NB4 (cell line): Measurements from ENCODE around the gene SVOP.
"Not testable (repeated sequence)": the region's sequence is repeated elsewhere in the genome, so short reads cannot be mapped to it uniquely, and the experiment has no call there.

ENCODE experiments used
- DNase-seq: peaks from one replicate; pipeline ENCODE4 v3.0.0; 2010; ENCODE audit warnings: low read depth
- H3K4me3 ChIP-seq: one replicate; pipeline ENCODE4 v1.5.1; 2011; ENCODE audit warnings: mild to moderate bottlenecking, low read depth, low read length, moderate library complexity
- CTCF ChIP-seq: IDR thresholded peaks from one replicate; pipeline ENCODE4 v1.5.1; 2012; ENCODE audit warnings: low read depth, low read length
- MYC ChIP-seq: IDR thresholded peaks from 2 replicates; pipeline ENCODE4 v1.6.1; 2011; ENCODE audit warnings: low read depth, low read length
- POLR2A ChIP-seq: IDR thresholded peaks from 2 replicates; pipeline ENCODE4 v1.6.1; 2011; ENCODE audit warnings: mild to moderate bottlenecking; ENCODE audit not compliant: insufficient read length; ENCODE audit errors: extremely low read depth
- TF ChIP-seq, protein P1 (sequence below): IDR thresholded peaks from 2 replicates; pipeline ENCODE4 v1.6.1; 2011; ENCODE audit warnings: low read depth, low read length

Gene SVOP

DNA sequence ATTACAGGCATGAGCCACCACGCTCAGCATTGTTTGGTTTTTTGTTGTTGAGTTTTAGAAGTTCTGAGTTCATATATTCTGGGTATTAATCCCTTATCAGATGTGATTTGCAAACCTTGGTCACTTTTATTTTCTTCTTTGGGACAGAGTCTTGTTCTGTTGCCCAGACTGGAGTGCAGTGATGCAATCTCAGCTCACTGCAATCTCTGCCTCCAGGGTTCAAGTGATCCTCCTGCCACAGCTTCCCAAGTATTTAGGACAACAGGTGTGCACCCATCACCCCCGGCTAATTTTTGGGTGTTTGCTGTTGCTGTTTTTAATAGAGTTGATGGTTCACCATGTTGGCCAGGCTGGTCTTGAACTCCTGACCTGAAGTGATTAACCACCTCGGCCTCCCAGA lies 43.3 kb upstream of the SVOP start:
- no peak for DNase-seq
- TF ChIP-seq CTCF (no peak), MYC (no peak), POLR2A (no peak)
- TF ChIP-seq, protein P1, sequence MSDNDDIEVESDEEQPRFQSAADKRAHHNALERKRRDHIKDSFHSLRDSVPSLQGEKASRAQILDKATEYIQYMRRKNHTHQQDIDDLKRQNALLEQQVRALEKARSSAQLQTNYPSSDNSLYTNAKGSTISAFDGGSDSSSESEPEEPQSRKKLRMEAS, result no peak
- H3K4me3 ChIP-seq, result no peak overlapping the region

DNA sequence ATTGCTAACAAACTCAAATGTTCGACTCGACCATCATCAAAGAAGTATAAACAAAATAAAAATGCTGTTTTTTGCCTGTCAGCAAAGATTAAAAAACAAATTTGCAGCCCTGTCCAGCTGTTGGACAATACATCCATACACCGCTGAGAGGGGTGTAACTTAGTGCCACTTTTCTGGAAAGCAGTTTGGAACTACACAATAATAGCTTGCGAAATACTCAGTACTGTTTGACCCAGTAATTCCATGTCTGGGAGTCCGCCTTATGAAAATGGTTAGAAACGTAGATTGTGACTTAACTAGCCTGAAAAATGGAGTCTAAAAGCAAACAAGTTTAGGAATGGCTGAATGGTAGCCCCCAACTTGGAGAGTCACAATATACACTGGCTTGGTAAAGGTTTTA lies 37.9 kb upstream of the SVOP start:
- H3K4me3 ChIP-seq, result no peak overlapping the region
- TF ChIP-seq, protein P1, result no peak
- TF ChIP-seq POLR2A, result no peak
- no peak for TF ChIP-seq CTCF
- no peak for TF ChIP-seq MYC
- DNase-seq, result no peak

DNA sequence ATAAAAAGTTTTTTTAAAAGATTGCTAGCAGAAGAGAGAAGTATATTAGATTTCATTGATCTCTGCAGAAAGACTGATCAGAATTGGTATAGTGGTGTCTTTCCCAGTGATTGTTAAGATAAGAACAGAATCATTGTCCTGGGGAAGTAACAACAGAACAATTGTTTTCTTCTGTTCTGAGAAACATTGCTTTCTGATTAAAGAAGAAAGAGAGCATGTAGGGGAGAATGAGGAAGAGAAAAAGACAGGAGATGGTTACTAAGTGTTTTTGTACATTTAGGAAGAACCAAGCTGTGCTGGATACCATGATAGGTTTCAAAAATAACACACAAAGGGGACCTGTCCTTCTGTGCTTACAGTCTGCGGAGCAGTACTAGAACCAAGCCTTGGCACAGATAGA lies 36.5 kb upstream of the SVOP start:
- DNase-seq, result no peak
- TF ChIP-seq MYC (no peak), POLR2A (no peak), CTCF (no peak)
- TF ChIP-seq, protein P1, result no peak
- H3K4me3 ChIP-seq, result no peak overlapping the region

- no peak for DNase-seq
- TF ChIP-seq, protein P1, result no peak
- no peak for TF ChIP-seq MYC
- TF ChIP-seq POLR2A, result no peak
- TF ChIP-seq CTCF, result no peak
- H3K4me3 ChIP-seq, result no peak overlapping the region
Measured at GRCh38 chr12:109056891-109057290, 36.0 kb upstream of the SVOP start.

GRCh38 chr12:109054520-109054919 lies 33.7 kb upstream of the SVOP start:
- no peak for DNase-seq
- H3K4me3 ChIP-seq, result no peak overlapping the region
- TF ChIP-seq CTCF, result no peak
- TF ChIP-seq MYC, result no peak
- TF ChIP-seq POLR2A, result no peak
- TF ChIP-seq, protein P1, result no peak

DNA sequence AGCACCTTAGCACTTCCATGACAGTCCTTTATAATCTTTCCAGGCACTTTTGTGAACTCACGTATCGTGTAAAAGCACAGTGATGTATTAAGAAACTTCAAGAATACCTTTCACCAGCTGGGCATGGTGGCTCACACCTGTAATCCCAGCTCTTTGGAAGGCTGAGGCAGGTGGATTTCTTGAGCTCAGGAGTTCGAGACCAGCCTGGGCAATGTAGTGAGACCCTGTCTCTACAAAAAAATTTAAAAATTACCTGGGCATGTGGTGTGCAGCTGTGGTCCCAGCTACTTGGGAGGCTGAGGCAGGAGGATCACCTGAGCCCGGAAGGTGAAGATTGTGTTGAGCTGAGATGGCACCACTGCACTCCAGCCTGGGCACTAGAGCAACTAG lies 33.3 kb upstream of the SVOP start:
- H3K4me3 ChIP-seq, result peak overlapping the region; percentile 77
- DNase-seq, result not testable (repeated sequence)
